ENCODE results near the gene PRDM11.

The PRDM11 gene

GRCh38 chr11:45225277-45225676 lies 78.8 kb downstream of the PRDM11 start:
- H4K20me1 ChIP-seq (ENCODE audit: insufficient read depth, low read length), result no peaks in the 10 kb centered on the region
- no peak overlapping the region for H3K4me2 ChIP-seq (ENCODE audit: insufficient read depth, low read length)
- no peaks in the 10 kb centered on the region for H3K27me3 ChIP-seq (ENCODE audit: insufficient read depth, low read length, poor library complexity)
- TF ChIP-seq, protein P1, sequence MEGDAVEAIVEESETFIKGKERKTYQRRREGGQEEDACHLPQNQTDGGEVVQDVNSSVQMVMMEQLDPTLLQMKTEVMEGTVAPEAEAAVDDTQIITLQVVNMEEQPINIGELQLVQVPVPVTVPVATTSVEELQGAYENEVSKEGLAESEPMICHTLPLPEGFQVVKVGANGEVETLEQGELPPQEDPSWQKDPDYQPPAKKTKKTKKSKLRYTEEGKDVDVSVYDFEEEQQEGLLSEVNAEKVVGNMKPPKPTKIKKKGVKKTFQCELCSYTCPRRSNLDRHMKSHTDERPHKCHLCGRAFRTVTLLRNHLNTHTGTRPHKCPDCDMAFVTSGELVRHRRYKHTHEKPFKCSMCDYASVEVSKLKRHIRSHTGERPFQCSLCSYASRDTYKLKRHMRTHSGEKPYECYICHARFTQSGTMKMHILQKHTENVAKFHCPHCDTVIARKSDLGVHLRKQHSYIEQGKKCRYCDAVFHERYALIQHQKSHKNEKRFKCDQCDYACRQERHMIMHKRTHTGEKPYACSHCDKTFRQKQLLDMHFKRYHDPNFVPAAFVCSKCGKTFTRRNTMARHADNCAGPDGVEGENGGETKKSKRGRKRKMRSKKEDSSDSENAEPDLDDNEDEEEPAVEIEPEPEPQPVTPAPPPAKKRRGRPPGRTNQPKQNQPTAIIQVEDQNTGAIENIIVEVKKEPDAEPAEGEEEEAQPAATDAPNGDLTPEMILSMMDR (IDR thresholded peaks at IDR 0.05; ENCODE audit: borderline replicate concordance, extremely low read depth, low read length, poor library complexity, severe bottlenecking), result no peak
- no peak for TF ChIP-seq EZH2 (IDR thresholded peaks at IDR 0.05; ENCODE audit: borderline replicate concordance, low read depth, low read length, severe bottlenecking)
- no peak overlapping the region for H3K27ac ChIP-seq (ENCODE audit: low read length)
- H2AFZ ChIP-seq (ENCODE audit: low read depth, low read length), result no peak overlapping the region
- H3K79me2 ChIP-seq (ENCODE audit: insufficient read depth, low read length), result no peaks in the 10 kb centered on the region
- no peak overlapping the region for H3K4me3 ChIP-seq (ENCODE audit: low read depth in 1 of 2, low read length in 2 of 2)
- no peaks in the 10 kb centered on the region for H3K9me3 ChIP-seq (ENCODE audit: insufficient read depth, low read length, severe bottlenecking)
- ATAC-seq (ENCODE audit: insufficient read depth, low read depth) (no peak), DNase-seq (no peak)
- H3K36me3 ChIP-seq (ENCODE audit: insufficient read depth, low read length), result no peaks in the 10 kb centered on the region
- no peak overlapping the region for H3K9ac ChIP-seq (ENCODE audit: low read depth, low read length)
- H3K4me1 ChIP-seq (ENCODE audit: insufficient read depth, low read length), result no peaks in the 10 kb centered on the region

DNA sequence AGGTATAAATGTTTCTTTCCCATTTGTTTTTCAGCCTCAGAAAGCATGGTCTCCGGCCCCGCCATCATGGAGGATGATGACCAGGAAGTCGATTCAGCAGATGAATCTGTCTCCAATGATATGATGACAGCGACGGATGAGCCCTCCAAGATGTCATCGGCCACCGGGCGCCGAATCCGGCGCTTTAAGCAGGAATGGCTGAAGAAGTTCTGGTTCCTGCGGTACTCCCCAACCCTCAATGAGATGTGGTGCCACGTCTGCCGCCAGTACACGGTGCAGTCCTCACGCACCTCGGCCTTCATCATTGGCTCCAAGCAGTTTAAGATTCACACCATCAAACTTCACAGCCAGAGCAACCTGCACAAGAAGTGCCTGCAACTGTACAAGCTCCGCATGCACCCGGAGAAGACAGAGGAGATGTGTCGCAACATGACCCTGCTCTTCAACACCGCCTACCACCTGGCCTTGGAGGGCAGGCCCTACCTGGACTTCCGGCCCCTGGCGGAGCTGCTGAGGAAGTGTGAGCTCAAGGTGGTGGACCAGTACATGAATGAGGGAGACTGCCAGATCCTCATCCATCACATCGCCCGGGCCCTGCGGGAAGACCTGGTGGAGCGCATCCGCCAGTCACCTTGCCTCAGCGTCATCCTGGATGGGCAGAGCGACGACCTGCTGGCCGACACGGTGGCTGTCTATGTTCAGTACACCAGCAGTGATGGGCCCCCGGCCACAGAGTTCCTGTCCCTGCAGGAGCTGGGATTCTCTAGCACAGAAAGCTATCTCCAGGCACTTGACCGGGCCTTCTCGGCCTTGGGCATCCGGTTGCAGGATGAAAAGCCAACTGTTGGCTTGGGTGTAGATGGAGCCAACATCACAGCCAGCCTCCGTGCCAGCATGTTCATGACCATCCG lies 79.8 kb downstream of the PRDM11 start:
- no peak overlapping the region for H2AFZ ChIP-seq (ENCODE audit: low read depth, low read length)
- no peaks in the 10 kb centered on the region for H3K36me3 ChIP-seq (ENCODE audit: insufficient read depth, low read length)
- H3K9me3 ChIP-seq (ENCODE audit: insufficient read depth, low read length, severe bottlenecking), result no peaks in the 10 kb centered on the region
- H3K27me3 ChIP-seq (ENCODE audit: insufficient read depth, low read length, poor library complexity), result no peaks in the 10 kb centered on the region
- no peak overlapping the region for H3K9ac ChIP-seq (ENCODE audit: low read depth, low read length)
- no peak overlapping the region for H3K4me2 ChIP-seq (ENCODE audit: insufficient read depth, low read length)
- H3K4me3 ChIP-seq (ENCODE audit: low read depth in 1 of 2, low read length in 2 of 2), result no peak overlapping the region
- H3K4me1 ChIP-seq (ENCODE audit: insufficient read depth, low read length), result no peaks in the 10 kb centered on the region
- DNase-seq (no peak), ATAC-seq (ENCODE audit: insufficient read depth, low read depth) (no peak)
- H3K27ac ChIP-seq (ENCODE audit: low read length), result no peak overlapping the region
- H3K79me2 ChIP-seq (ENCODE audit: insufficient read depth, low read length), result no peaks in the 10 kb centered on the region
- TF ChIP-seq EZH2 (IDR thresholded peaks at IDR 0.05; ENCODE audit: borderline replicate concordance, low read depth, low read length, severe bottlenecking), result no peak
- TF ChIP-seq, protein P1 (IDR thresholded peaks at IDR 0.05; ENCODE audit: borderline replicate concordance, extremely low read depth, low read length, poor library complexity, severe bottlenecking), result no peak
- no peaks in the 10 kb centered on the region for H4K20me1 ChIP-seq (ENCODE audit: insufficient read depth, low read length)

DNA sequence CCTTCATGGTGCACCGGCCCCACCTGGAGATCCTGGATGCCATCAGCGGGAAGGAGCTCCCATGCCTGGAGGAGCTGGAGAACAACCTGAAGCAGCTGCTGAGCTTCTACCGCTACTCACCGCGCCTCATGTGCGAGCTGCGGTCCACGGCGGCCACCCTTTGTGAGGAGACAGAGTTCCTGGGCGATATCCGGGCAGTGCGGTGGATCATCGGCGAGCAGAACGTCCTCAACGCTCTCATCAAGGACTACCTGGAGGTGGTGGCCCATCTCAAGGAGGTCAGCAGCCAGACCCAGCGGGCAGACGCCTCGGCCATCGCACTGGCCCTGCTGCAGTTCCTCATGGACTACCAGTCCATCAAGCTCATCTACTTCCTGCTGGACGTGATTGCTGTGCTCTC lies 80.5 kb downstream of the PRDM11 start:
- no peaks in the 10 kb centered on the region for H4K20me1 ChIP-seq (ENCODE audit: insufficient read depth, low read length)
- H3K36me3 ChIP-seq (ENCODE audit: insufficient read depth, low read length), result no peaks in the 10 kb centered on the region
- H3K4me2 ChIP-seq (ENCODE audit: insufficient read depth, low read length), result no peak overlapping the region
- no peak overlapping the region for H2AFZ ChIP-seq (ENCODE audit: low read depth, low read length)
- no peak overlapping the region for H3K9ac ChIP-seq (ENCODE audit: low read depth, low read length)
- H3K27ac ChIP-seq (ENCODE audit: low read length), result no peak overlapping the region
- ATAC-seq (ENCODE audit: insufficient read depth, low read depth) (no peak), DNase-seq (no peak)
- no peaks in the 10 kb centered on the region for H3K4me1 ChIP-seq (ENCODE audit: insufficient read depth, low read length)
- no peak overlapping the region for H3K4me3 ChIP-seq (ENCODE audit: low read depth in 1 of 2, low read length in 2 of 2)
- H3K79me2 ChIP-seq (ENCODE audit: insufficient read depth, low read length), result no peaks in the 10 kb centered on the region
- H3K9me3 ChIP-seq (ENCODE audit: insufficient read depth, low read length, severe bottlenecking), result no peaks in the 10 kb centered on the region
- no peaks in the 10 kb centered on the region for H3K27me3 ChIP-seq (ENCODE audit: insufficient read depth, low read length, poor library complexity)
- TF ChIP-seq, protein P1 (IDR thresholded peaks at IDR 0.05; ENCODE audit: borderline replicate concordance, extremely low read depth, low read length, poor library complexity, severe bottlenecking), result no peak
- no peak for TF ChIP-seq EZH2 (IDR thresholded peaks at IDR 0.05; ENCODE audit: borderline replicate concordance, low read depth, low read length, severe bottlenecking)

Measured in DND-41 (cell line).